HG03354 (cell line): ENCODE results near the gene KRT1.
"Not testable (repeated sequence)": the region's sequence is repeated elsewhere in the genome, so short reads cannot be mapped to it uniquely, and the experiment has no call there.

Source experiments
- ATAC-seq: cut with Tn5 transposase; IDR thresholded peaks from one replicate; pipeline ENCODE4 v1.9.1; 2021; ENCODE audit warnings: mild to moderate bottlenecking; ENCODE audit not compliant: unreplicated experiment, poor library complexity, severe bottlenecking

Gene KRT1

DNA sequence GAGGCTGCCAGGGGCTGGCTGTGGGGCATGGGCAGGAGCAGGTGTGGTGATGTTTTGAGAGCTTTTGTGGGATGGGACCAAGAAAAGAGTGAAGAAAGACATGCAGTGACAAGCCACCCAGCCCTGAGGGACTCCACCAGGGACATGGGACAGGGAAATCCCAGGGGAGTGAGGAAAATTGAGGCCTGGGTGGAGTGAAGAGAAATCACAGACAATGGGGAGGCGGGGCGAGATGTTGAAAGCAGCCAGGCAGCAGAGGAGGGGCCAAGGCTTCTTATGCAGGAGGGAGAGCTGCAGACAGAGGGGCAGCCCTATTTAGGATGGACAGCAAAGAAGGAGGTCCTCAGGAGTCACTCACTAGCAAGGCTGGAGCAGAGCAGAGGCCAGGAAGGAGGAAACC is 4.2 kb upstream of the KRT1 start:
- ATAC-seq: no peak

- no peak for ATAC-seq
Measured at GRCh38 chr12:52683575-52684300, 3.5 kb upstream of the KRT1 start.

GRCh38 chr12:52682938-52683574 is 2.8 kb upstream of the KRT1 start:
- ATAC-seq: no peak

DNA sequence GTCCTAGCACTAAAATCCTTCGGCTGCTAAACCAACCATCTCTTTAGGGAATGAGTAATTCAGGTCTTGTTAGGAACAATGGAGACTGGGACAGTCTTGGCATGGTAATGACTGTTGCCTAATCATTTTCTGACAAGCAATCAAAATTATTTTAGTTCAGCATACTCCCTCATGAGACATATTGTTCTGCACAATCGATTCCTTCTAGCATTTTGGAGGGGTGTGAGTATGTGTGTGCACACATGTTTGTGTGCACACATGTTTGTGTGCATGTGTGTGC is 2.1 kb upstream of the KRT1 start:
- no peak for ATAC-seq

GRCh38 chr12:52681526-52682380 is 1.5 kb upstream of the KRT1 start:
- ATAC-seq: no peak

DNA sequence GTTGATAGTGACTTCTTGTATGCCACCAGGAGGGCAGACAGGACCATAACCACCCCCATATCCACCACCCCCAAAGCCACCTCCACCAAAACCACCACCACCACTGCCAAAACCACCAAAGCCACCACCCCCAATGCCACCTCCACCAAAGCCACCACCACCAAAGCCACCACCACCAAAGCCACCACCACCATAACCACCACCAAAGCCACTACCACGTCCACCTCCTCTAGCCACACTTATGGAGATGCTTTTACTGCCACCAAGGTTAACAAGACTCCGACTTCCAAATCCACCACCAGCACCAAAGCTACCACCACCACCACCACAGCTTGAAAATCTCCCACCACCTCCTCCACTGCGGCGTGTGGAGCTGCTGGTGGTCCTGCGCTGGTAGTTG is 332 bp downstream of the KRT1 start:
- no peak for ATAC-seq

- no peak for ATAC-seq
Measured at GRCh38 chr12:52677671-52678070, 2.5 kb downstream of the KRT1 start.

DNA sequence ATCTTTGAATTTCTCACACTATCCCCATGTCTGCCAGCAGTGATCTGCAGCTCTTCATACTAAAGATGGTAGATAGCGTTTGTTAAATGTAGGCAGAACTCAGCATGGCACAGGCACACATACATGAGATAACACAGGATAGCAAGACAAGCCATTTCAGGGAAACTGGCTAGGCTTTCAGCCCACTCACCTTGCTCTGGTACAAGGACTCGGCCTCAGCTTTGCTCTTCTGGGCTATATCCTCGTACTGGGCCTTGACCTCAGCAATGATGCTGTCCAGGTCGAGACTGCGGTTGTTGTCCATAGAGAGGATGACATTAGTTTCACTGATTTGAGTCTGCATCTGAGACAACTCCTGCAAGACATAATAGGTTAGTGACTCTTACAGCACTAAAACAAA is 3.1 kb downstream of the KRT1 start:
- ATAC-seq: no peak

GRCh38 chr12:52676163-52676562 is 4.0 kb downstream of the KRT1 start:
- ATAC-seq: no peak

GRCh38 chr12:52675301-52675701 is 4.9 kb downstream of the KRT1 start:
- ATAC-seq: no peak

DNA sequence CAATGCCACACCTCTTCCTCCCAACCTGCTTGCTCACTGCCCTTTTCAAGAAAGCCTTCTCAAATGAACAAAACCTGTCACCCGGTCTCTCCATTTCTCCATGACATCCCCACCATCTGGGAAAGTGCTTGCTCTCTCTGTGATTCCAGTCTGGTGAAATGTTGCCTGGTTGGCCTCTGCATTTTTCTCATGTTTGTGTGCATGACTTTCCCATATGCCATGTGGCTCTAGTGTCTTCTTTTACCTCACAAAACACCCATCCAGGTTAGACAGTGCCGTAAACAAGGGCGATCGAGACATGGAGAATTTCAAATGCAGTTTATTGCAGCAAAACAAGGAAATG is 5.8 kb downstream of the KRT1 start:
- no peak for ATAC-seq

- ATAC-seq: no peak
Measured at GRCh38 chr12:52673713-52674432, 6.3 kb downstream of the KRT1 start.

GRCh38 chr12:52673217-52673616 is 7.0 kb downstream of the KRT1 start:
- no peak for ATAC-seq

DNA sequence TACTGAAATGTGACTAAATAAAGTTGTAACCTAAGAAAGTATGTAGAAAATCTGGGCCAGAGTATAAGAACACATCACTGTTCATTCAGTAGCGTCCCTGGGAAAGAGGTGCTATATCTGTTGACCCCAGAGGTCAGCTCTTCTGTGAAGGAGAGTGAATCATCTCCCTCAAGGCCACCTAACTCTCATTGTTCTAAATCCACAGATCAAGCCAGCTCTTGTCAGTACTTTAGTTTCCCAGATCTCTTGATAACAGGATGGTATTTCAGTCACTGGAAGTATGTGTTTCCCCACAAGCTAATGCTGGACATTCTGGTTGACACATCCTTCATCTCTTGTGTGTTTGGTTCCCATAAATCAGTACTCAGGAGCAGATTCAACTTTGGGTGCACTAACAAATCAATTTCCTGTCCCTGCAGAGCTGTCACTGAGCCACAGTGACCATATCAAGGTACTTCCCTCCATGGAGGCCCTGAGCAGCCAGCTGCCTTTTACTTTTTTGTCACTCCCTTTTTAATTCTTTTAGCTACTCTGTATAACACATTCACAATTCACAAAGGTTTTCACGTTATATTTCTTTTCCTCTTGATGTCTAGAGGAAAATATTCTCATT is 7.8 kb downstream of the KRT1 start:
- no peak for ATAC-seq

GRCh38 chr12:52670961-52671360 is 9.2 kb downstream of the KRT1 start:
- ATAC-seq: no peak

DNA sequence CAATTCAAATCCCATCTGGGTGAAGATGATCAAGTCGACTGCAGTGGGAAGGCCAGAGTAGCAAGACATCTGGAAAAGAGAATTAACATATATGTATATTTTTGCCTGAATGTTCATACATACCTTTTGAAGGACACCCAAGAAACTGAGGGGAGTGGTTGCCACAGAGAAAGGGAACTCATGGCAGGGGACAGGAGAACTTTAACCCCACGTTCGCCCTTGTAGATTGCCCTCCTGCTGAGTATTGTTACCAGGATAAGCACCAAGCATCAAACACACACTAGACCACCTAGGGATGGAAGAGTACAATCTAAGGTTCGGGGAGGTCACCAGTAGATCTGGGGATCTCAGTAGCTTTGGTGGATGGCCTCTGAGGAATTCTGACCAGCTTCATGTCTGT is 9.7 kb downstream of the KRT1 start:
- no peak for ATAC-seq

DNA sequence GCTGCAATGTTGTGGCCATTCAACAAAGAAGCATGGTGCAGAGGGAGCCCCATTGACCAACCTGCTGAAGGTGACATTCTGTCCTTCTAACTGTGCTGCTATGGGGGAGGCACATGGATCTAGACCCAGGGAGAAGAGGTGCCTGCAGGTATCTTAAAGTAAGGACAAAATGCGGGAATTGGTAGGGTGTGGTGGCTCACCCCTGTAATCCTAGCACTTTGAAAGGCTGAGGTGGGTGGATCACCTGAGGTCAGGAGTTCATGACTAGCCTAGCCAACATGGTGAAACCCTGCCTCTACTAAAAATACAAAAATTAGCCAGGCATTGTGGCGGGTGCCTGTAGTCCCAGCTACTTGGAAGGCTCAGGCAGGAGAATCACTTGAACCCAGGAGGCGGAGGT is 10.3 kb downstream of the KRT1 start:
- ATAC-seq: not testable (repeated sequence)

DNA sequence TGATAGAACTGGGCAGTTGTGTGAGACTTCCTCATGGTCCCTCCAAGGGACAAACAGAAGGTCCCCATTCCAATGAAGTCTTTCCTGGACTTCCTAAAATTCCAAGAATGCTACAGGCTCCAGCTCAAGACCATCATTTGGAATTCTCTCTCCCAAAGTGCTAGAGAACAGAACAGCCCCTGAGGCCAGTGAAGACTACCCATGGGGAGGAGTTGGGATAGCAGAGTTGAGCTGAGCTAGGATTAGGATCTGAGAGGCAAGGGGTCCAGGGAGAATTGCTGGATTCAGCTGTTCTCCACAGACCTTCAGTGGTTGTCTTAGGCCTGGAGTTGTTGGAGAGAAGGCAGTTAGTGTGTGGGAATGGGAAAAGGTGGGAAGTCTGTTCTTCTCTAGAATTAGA is 10.8 kb downstream of the KRT1 start:
- ATAC-seq: no peak

DNA sequence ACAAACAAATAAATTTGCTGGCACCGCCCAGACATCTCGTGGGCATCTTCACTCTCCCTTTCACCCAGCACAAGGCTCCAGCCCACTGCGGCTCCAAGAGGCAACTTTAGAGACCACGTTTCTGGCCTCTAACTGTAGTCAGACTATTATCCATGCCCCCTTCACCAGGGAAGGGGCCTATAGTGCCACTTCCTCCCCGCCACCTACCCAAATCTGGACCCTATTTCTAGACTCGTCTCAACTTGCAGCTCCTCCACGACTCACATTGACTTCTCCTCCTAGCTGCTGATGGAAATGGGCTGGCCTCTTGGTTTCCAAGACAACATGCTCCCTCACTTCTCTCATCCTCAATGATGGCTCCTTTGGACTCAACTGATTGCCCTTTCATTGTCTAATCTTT is 12.3 kb downstream of the KRT1 start:
- no peak for ATAC-seq

DNA sequence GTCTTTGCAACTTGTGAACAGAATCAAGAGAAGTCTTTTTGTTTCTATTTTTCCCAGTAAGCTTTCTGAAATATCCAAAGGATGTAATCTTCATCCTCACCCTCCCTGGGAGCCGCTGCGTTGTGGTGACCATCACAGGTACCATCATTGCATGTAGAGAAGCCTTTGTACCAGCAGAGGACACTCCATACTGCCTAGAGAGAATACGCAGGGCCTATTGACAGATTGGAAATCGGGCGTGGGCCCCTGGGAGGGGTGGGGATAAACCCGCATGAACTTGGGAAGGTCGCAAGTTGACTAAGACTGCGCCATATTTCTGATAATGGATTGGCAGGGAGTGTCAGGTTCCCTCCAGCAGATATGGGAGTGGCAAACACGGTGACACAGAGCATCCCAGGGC is 12.7 kb downstream of the KRT1 start:
- ATAC-seq: no peak
